ENCODE measurements around the gene FKBP11.
"Not testable (repeated sequence)": the region's sequence is repeated elsewhere in the genome, so short reads cannot be mapped to it uniquely, and the experiment has no call there.

Gene FKBP11

GRCh38 chr12:48903982-48904411, 21.3 kb downstream of the FKBP11 start:
- DNase-seq, result peak; percentile 52 to 60

GRCh38 chr12:48903363-48903981, 21.8 kb downstream of the FKBP11 start:
- DNase-seq, result no peak

GRCh38 chr12:48901278-48901677, 24.0 kb downstream of the FKBP11 start:
- DNase-seq, result no peak

- no peak for DNase-seq
Observed at GRCh38 chr12:48899651-48900050, 25.6 kb downstream of the FKBP11 start.

- no peak for DNase-seq
Observed at GRCh38 chr12:48894271-48894670, 31.0 kb downstream of the FKBP11 start.

- peak; percentile 41 to 48 for DNase-seq
Observed at GRCh38 chr12:48890657-48891418, 34.5 kb downstream of the FKBP11 start.

- no peak for DNase-seq
Observed at GRCh38 chr12:48889679-48890078, 35.6 kb downstream of the FKBP11 start.

- peak in 1 of 2 experiments; percentile 7 for DNase-seq
Observed at GRCh38 chr12:48883305-48884161, 41.8 kb downstream of the FKBP11 start.

- DNase-seq, result no peak
Observed at GRCh38 chr12:48882972-48883304, 42.4 kb downstream of the FKBP11 start.

GRCh38 chr12:48882315-48882687, 43.0 kb downstream of the FKBP11 start:
- no peak for DNase-seq

GRCh38 chr12:48881686-48882314, 43.5 kb downstream of the FKBP11 start:
- DNase-seq, result no peak

- DNase-seq, result no peak
Observed at GRCh38 chr12:48880647-48881046, 44.6 kb downstream of the FKBP11 start.

GRCh38 chr12:48878548-48878947, 46.7 kb downstream of the FKBP11 start:
- DNase-seq, result no peak

- DNase-seq, result no peak
Observed at GRCh38 chr12:48875944-48876515, 49.3 kb downstream of the FKBP11 start.

GRCh38 chr12:48873534-48873933, 51.8 kb downstream of the FKBP11 start:
- DNase-seq, result not testable (repeated sequence)

- no peak for DNase-seq
Observed at GRCh38 chr12:48873096-48873495, 52.2 kb downstream of the FKBP11 start.

All from NCI-H2081 (cell line).